ENCODE results near the gene FXYD6. TPM values are rescaled to one million over a fixed set of nuclear protein-coding genes. Genes with fewer than 3 reads are reported as not detected.

The FXYD6 gene
- total and polyA plus RNA-seq, 2 of the 8 experiments (the other 6 are each of a cell fraction or from before 2014, with no cell fraction given) = 44.6 to 117 TPM

DNA sequence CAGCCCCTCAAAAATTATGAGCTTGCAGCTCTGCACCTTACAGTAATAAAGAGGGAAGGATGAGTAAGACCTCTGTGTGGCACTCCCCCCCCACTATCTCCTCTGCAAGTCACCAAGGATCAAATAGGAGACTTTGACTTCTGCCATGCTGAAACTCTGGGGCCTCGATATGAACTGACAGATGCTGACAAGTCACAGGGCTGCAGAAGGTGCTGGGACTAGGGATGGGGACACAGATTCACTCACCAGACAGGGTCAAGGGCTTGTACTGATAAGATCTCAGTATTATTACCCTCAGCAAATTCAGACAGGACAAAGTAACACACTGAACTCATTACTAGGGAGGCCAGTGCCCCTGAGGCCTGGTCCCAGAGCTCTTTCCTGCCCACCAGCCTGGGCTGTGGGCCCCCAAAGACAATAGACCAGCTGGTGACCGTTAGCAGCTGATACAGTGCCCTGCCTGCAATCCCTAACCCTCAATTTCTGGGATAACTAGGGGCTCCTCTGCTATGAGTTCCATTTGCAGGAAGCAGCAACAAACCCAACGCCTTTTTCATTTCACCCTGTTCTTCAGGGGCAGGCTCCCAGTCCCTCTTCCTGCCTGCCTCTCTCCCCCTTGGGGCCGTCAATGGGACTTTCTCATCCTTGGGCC is 32.6 kb upstream of the FXYD6 start:
- H3K36me3 ChIP-seq (ENCODE audit: control insufficient read depth in 2 of 4, insufficient read depth in 4 of 4, low read length in 3 of 4) = no peaks in the 10 kb centered on the region
- H4K5ac ChIP-seq (ENCODE audit: insufficient read length, low read depth, low read length) = no peak overlapping the region
- FAIRE-seq (no peak), DNase-seq (ENCODE audit: low read depth in 1 of 2, low spot score in 2 of 2) (no peak)
- H2BK5ac ChIP-seq (ENCODE audit: low read depth, low read length) = no peak overlapping the region
- H3K4ac ChIP-seq (replicated peaks; ENCODE audit: insufficient read length, low read depth, low read length) = no peak overlapping the region
- H3K9ac ChIP-seq (replicated peaks in 1 of 4; ENCODE audit: extremely low read depth in 1 of 4, low read depth in 3 of 4, low read length in 3 of 4) = no peak overlapping the region
- no peak overlapping the region for H3K27ac ChIP-seq (ENCODE audit: low read depth, low read length)
- no peak overlapping the region for H3K14ac ChIP-seq (ENCODE audit: insufficient read length)
- no peak overlapping the region for H2BK120ac ChIP-seq (replicated peaks; ENCODE audit: low read depth, low read length)
- ChIA-PET POLR2A (ENCODE audit: partially characterized antibody) (no interaction called here), CTCF (ENCODE audit: partially characterized antibody) (interaction anchor here (0.7 to 12.6 kb wide), 21 partner anchors 9 to 144 kb away, joined by 3 to 122 read pairs (median 6); partner anchors contain the start of gene TMPRSS13)
- no peak overlapping the region for H3K4me3 ChIP-seq (ENCODE audit: extremely low read depth in 1 of 4, insufficient read depth in 2 of 4, low read depth in 3 of 4, low read length in 4 of 4)
- TF ChIP-seq EP300 (IDR thresholded peaks at IDR 0.05; ENCODE audit: borderline replicate concordance in 1 of 2, low read depth in 2 of 2, low read length in 2 of 2) = no peak
- no peak for TF ChIP-seq CHD2 (IDR thresholded peaks at IDR 0.05; ENCODE audit: low read length)
- TF ChIP-seq BRCA1 (IDR thresholded peaks at IDR 0.05; ENCODE audit: low read depth, low read length) = no peak
- TF ChIP-seq, protein P1, sequence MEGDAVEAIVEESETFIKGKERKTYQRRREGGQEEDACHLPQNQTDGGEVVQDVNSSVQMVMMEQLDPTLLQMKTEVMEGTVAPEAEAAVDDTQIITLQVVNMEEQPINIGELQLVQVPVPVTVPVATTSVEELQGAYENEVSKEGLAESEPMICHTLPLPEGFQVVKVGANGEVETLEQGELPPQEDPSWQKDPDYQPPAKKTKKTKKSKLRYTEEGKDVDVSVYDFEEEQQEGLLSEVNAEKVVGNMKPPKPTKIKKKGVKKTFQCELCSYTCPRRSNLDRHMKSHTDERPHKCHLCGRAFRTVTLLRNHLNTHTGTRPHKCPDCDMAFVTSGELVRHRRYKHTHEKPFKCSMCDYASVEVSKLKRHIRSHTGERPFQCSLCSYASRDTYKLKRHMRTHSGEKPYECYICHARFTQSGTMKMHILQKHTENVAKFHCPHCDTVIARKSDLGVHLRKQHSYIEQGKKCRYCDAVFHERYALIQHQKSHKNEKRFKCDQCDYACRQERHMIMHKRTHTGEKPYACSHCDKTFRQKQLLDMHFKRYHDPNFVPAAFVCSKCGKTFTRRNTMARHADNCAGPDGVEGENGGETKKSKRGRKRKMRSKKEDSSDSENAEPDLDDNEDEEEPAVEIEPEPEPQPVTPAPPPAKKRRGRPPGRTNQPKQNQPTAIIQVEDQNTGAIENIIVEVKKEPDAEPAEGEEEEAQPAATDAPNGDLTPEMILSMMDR (IDR thresholded peaks at IDR 0.05; ENCODE audit: control extremely low read depth in 1 of 3, insufficient read depth in 1 of 3, low read depth in 1 of 3, low read length in 3 of 3) = peak in 1 of 3 experiments; percentile 15; a peak in 1 of 4 replicates
- no peak overlapping the region for H2BK12ac ChIP-seq (ENCODE audit: low read depth, low read length)
- WGBS, 2 experiments (ENCODE audit: extremely low coverage in 1 of 2, insufficient coverage in 1 of 2, insufficient read length in 1 of 2, insufficient replicate concordance in 2 of 2, low coverage in 1 of 2, low lambda C conversion rate in 2 of 2, missing lambda C conversion rate in 1 of 2) = 98% methylated on average over 4 of the region's 4 CpGs; no CpG with 5 or more reads in 1 of the 2 experiments
- no peak overlapping the region for H2AFZ ChIP-seq (ENCODE audit: low read length)
- H4K91ac ChIP-seq (replicated peaks; ENCODE audit: insufficient read length, low read length) = no peak overlapping the region
- H3K27me3 ChIP-seq (replicated peaks in 1 of 4; ENCODE audit: control insufficient read depth in 3 of 4, extremely low read depth in 1 of 4, insufficient read depth in 3 of 4, low read length in 3 of 4) = no peaks in the 10 kb centered on the region
- H3K79me1 ChIP-seq (ENCODE audit: low read depth, low read length) = no peaks in the 10 kb centered on the region
- H4K8ac ChIP-seq (ENCODE audit: extremely low read depth, insufficient read depth, low read length) = no peak overlapping the region
- no peak overlapping the region for H3K18ac ChIP-seq (ENCODE audit: extremely low read depth, low read length)
- peaks cover 0 to 1% of the 10 kb centered on the region in 2 experiments for H4K20me1 ChIP-seq (replicated peaks in 1 of 2; ENCODE audit: control insufficient read depth in 1 of 2, insufficient read depth in 2 of 2, low read length in 2 of 2)
- peaks cover 0 to 12% (median 3%) of the 10 kb centered on the region in 4 experiments; a peak in 5 of 7 replicates for H3K4me1 ChIP-seq (replicated peaks in 1 of 4; ENCODE audit: control insufficient read depth in 3 of 4, insufficient read depth in 4 of 4, low read length in 3 of 4)
- H2BK20ac ChIP-seq (ENCODE audit: low read length) = no peak overlapping the region
- no peak overlapping the region for H3K56ac ChIP-seq (replicated peaks; ENCODE audit: insufficient read length, low read depth, low read length)
- H3K4me2 ChIP-seq (ENCODE audit: insufficient read depth in 1 of 2, low read depth in 2 of 2, low read length in 2 of 2) = no peak overlapping the region
- H3K9me3 ChIP-seq (ENCODE audit: insufficient read depth in 2 of 2, low read depth in 1 of 2, low read length in 1 of 2) = no peaks in the 10 kb centered on the region
- peaks cover 3% of the 10 kb centered on the region; the same call in 1 of the 2 replicates for H3K23me2 ChIP-seq (ENCODE audit: low read depth, low read length)
- no peak overlapping the region for H2AK5ac ChIP-seq (ENCODE audit: low read depth, low read length)
- H3K23ac ChIP-seq (ENCODE audit: insufficient read length) = no peak overlapping the region
- H2BK15ac ChIP-seq (ENCODE audit: low read length) = no peak overlapping the region
- H3K79me2 ChIP-seq (ENCODE audit: control insufficient read depth in 1 of 2, insufficient read depth in 2 of 2, low read length in 2 of 2) = no peaks in the 10 kb centered on the region
